Esophagus muscularis mucosa (tissue), 4 donors: ENCODE results near the gene RNF133. TPM values are rescaled to one million over a fixed set of nuclear protein-coding genes. Genes with fewer than 3 reads are reported as not detected.

Source experiments
- DNase-seq: peaks from one replicate; pipeline ENCODE4 v3.0.0-alpha.2; 2017; ENCODE audit errors: extremely low spot score
- H3K27ac ChIP-seq, 4 donors: fragments of 200-600 bp; sonication (generic); replicated peaks in 1 of 4; 1 replicate in 3 of 4; 2 replicates in 1 of 4; pipeline ENCODE4 v1.5.1; 2016 to 2019; ENCODE audit warnings: mild to moderate bottlenecking in 1 of 4
- H3K27me3 ChIP-seq, 4 donors: fragments of 200-600 bp; sonication (generic); one replicate each; pipeline versions ENCODE4 v1.5.1 to v1.6.0; 2016 to 2019
- H3K36me3 ChIP-seq, 4 donors: fragments of 200-600 bp; sonication (generic); one replicate each; pipeline ENCODE4 v1.5.1; 2016 to 2019
- H3K4me1 ChIP-seq, 4 donors: fragments of 200-600 bp; sonication (generic); one replicate each; pipeline ENCODE4 v1.5.1; 2016 to 2019
- H3K4me3 ChIP-seq, 4 donors: fragments of 200-600 bp; sonication (generic); 1 replicate in 2 of 4; 2 replicates in 2 of 4; pipeline ENCODE4 v1.5.1; 2016 to 2019; ENCODE audit warnings: mild to moderate bottlenecking in 4 of 4, moderate library complexity in 1 of 4
- H3K9me3 ChIP-seq, 4 donors: fragments of 200-600 bp; sonication (generic); 1 replicate in 3 of 4; 2 replicates in 1 of 4; pipeline ENCODE4 v1.5.1; 2016 to 2019
- EP300 ChIP-seq: sonication (generic); formaldehyde crosslinking; IDR thresholded peaks from one replicate; pipeline ENCODE4 v1.6.1; 2017; ENCODE audit warnings: antibody characterized with exemption
- POLR2A ChIP-seq: fragments of 450-650 bp; IDR thresholded peaks from one replicate; pipeline ENCODE4 v1.6.1; 2017; ENCODE audit warnings: antibody characterized with exemption, moderate library complexity, mild to moderate bottlenecking, low read depth
- POLR2AphosphoS5 ChIP-seq, 2 donors: sonication (generic); formaldehyde crosslinking; IDR thresholded peaks; one replicate each; pipeline ENCODE4 v1.6.1; 2017; ENCODE audit warnings: antibody characterized with exemption in 2 of 2
- WGBS: methylation state at CpG from one replicate; pipeline ENCODE4 v1.1.5; 2018; 5-methylcytosine and 5-hydroxymethylcytosine counted together
- intact Hi-C: fragments of 100-400 bp; cut with DNase I; formaldehyde crosslinking; loops from one replicate; pipeline ENCODE4 v1.15.1; 2023
- total RNA-seq, 4 donors: library from RNA; depleted of rRNA; stranded (reverse); fragments of >200 nt; gene quantifications; one replicate each; pipeline versions ENCODE4 v1.1.0 to v1.2.1, GENCODE V29; 2016
- TF ChIP-seq, protein P1 (sequence below), 3 experiments: fragments of 200-600 bp in 2 of 3; fragments of 450-650 bp in 1 of 3; sonication (generic) in 2 of 3; IDR thresholded peaks; one replicate each; pipeline ENCODE4 v1.5.1; 2017 to 2019; ENCODE audit warnings: antibody characterized with exemption in 3 of 3, mild to moderate bottlenecking in 2 of 3, moderate library complexity in 1 of 3

The RNF133 gene, protein sequence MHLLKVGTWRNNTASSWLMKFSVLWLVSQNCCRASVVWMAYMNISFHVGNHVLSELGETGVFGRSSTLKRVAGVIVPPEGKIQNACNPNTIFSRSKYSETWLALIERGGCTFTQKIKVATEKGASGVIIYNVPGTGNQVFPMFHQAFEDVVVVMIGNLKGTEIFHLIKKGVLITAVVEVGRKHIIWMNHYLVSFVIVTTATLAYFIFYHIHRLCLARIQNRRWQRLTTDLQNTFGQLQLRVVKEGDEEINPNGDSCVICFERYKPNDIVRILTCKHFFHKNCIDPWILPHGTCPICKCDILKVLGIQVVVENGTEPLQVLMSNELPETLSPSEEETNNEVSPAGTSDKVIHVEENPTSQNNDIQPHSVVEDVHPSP
- 1 to 10 TPM in 2 of 4 donors, under 1 TPM in 2; 0.50 to 4.6 (median 1.7) TPM for total RNA-seq

DNA sequence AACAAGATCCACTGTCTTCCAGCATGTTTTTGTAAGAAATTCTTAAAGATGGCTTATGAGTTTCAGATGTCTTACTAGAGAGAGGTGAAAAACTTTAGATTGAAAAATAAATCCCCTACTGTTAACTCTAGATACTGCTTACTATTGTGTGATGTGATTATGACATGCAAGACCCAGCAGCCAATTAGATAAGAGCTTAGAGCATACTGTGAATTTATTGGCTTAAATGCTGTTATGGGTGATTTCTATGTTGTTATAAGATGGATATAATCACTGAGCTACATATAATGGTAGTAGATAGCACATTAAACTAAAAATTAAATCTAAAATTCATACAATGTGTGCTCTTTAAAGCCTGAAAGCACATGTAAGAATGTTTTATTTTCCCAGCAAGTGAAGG, at the start of gene RNF133:
RNF133 (minus strand) TSS at position 101 of the 400 bp plus-strand sequence. CDS start 199 bp downstream, outside the sequence.
- intact Hi-C loops, result no loop called here
- DNase-seq, result no peak
- peaks cover 0 to 20% (median 4%) of the 10 kb centered on the region in 4 donors for H3K4me1 ChIP-seq
- H3K27me3 ChIP-seq, result no peaks in the 10 kb centered on the region
- H3K9me3 ChIP-seq, result no peaks in the 10 kb centered on the region
- H3K4me3 ChIP-seq, result no peak within 1 kb of the TSS
- H3K27ac ChIP-seq, result no peak within 1 kb of the TSS
- peaks cover 0 to 4% (median 0%) of the 10 kb centered on the region in 4 donors for H3K36me3 ChIP-seq
- TF ChIP-seq EP300, result no peak
- TF ChIP-seq POLR2A, result no peak
- TF ChIP-seq POLR2AphosphoS5 (IDR thresholded peaks at IDR 0.05), result no peak
- TF ChIP-seq, protein P1, sequence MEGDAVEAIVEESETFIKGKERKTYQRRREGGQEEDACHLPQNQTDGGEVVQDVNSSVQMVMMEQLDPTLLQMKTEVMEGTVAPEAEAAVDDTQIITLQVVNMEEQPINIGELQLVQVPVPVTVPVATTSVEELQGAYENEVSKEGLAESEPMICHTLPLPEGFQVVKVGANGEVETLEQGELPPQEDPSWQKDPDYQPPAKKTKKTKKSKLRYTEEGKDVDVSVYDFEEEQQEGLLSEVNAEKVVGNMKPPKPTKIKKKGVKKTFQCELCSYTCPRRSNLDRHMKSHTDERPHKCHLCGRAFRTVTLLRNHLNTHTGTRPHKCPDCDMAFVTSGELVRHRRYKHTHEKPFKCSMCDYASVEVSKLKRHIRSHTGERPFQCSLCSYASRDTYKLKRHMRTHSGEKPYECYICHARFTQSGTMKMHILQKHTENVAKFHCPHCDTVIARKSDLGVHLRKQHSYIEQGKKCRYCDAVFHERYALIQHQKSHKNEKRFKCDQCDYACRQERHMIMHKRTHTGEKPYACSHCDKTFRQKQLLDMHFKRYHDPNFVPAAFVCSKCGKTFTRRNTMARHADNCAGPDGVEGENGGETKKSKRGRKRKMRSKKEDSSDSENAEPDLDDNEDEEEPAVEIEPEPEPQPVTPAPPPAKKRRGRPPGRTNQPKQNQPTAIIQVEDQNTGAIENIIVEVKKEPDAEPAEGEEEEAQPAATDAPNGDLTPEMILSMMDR (IDR thresholded peaks at IDR 0.05), result no peak

DNA sequence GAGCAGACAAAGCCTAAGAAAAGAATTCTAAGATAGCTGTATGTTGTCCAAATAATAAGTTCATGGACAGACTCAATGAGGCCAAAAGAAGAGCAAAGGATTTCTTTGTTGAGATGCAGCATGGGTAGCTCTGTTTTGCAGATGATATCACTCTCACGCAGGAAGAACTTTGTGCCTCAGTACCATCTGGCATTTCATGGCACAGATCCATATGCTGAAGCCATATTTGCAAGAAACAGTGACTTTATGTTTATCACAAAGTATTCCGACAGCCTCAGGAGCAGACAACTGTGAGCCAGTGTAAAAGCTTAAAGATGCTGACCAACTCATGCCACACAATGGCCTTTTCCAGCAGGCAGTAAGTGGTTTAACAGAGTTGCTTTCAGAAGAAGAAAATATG, 49.3 kb upstream of the RNF133 start:
- H3K9me3 ChIP-seq, result no peaks in the 10 kb centered on the region
- 97% methylated on average over 2 of the region's 2 CpGs for WGBS
- H3K4me1 ChIP-seq, result peaks cover 0 to 16% (median 3%) of the 10 kb centered on the region in 4 donors
- intact Hi-C loops, result no loop called here
- H3K4me3 ChIP-seq, result no peak overlapping the region
- H3K27me3 ChIP-seq, result no peaks in the 10 kb centered on the region
- H3K36me3 ChIP-seq, result no peaks in the 10 kb centered on the region
- no peak for TF ChIP-seq POLR2AphosphoS5 (IDR thresholded peaks at IDR 0.05)
- TF ChIP-seq, protein P1 (IDR thresholded peaks at IDR 0.05), result no peak
- no peak for TF ChIP-seq POLR2A
- no peak for TF ChIP-seq EP300
- H3K27ac ChIP-seq, result no peak overlapping the region
- no peak for DNase-seq

DNA sequence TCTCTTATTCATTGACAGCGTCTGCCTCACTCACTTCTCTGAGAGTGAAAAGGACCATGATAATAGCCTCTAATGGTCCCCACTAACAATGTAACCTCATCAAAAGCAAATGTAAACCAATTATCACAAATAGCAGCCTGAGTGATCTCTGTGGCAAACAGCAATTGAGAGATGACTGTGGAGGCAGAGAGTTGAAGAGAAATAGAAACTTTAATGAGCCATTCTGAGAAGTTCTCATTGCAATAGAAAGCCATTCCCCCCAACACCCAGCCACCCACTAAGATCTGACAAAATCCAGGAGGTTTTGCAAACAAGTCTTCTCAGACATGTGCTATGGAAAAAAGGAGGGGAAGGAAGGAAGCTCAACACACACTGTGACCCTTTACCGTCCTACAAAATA, 48.0 kb upstream of the RNF133 start:
- no peak overlapping the region for H3K27ac ChIP-seq
- H3K4me3 ChIP-seq, result no peak overlapping the region
- no peak for TF ChIP-seq POLR2A
- WGBS, result 78% methylated on average over 2 of the region's 2 CpGs
- H3K4me1 ChIP-seq, result peaks cover 0 to 16% (median 3%) of the 10 kb centered on the region in 4 donors
- no peaks in the 10 kb centered on the region for H3K9me3 ChIP-seq
- no peaks in the 10 kb centered on the region for H3K27me3 ChIP-seq
- no peak for DNase-seq
- intact Hi-C loops, result no loop called here
- no peaks in the 10 kb centered on the region for H3K36me3 ChIP-seq

DNA sequence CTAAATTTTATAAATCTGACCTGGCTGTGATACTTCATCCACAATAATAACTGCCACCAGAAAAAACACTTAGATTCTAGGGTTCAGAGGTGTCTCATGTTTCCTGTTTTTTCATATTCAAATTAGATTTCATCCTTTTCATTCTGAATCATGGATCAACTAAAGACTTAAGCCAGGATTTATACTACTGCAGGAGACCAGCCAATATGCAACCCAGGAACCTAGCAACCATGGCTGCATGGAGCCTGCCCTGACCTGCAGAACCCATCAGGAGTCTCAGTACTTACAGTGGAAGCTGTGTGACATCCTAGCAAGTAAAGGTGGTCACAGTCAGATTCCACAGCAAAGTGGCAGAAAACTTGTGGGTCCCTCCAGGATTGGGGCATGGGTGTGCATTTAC, 44.3 kb upstream of the RNF133 start:
- Histone ChIP-seq H3K27ac (no peak overlapping the region), H3K36me3 (no peaks in the 10 kb centered on the region), H3K27me3 (no peaks in the 10 kb centered on the region), H3K4me3 (no peak overlapping the region), H3K4me1 (peaks cover 0 to 12% (median 0%) of the 10 kb centered on the region in 4 donors), H3K9me3 (no peaks in the 10 kb centered on the region)
- no peak for DNase-seq
- intact Hi-C loops, result no loop called here
- TF ChIP-seq POLR2A, result no peak
- TF ChIP-seq, protein P1 (IDR thresholded peaks at IDR 0.05), result no peak
- no peak for TF ChIP-seq POLR2AphosphoS5 (IDR thresholded peaks at IDR 0.05)
- no peak for TF ChIP-seq EP300

DNA sequence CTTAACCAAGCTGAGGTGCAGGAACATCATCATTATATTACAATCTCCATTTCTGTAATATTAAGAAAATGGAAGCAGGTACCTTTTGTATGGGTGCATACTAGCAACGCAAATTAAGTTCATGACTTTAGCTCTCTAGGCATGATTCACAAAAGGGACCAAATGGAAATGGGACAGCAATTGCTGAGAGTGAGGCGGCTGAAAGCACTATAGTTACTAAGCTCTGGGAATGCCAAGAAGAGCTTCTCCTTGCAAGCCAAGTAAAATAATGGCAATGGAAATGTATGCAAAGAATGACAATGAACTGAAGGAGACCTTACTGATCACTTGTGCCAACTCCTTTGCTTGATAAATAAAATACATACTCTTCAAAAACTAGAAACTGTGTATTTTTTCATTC, 40.0 kb upstream of the RNF133 start:
- H3K4me3 ChIP-seq, result no peak overlapping the region
- no peak overlapping the region for H3K27ac ChIP-seq
- H3K36me3 ChIP-seq, result no peaks in the 10 kb centered on the region
- intact Hi-C loops, result no loop called here
- H3K27me3 ChIP-seq, result no peaks in the 10 kb centered on the region
- DNase-seq, result no peak
- H3K4me1 ChIP-seq, result peaks cover 0 to 17% (median 0%) of the 10 kb centered on the region in 4 donors
- H3K9me3 ChIP-seq, result no peaks in the 10 kb centered on the region
- TF ChIP-seq POLR2A (no peak), EP300 (no peak), POLR2AphosphoS5 (IDR thresholded peaks at IDR 0.05) (no peak)
- TF ChIP-seq, protein P1 (IDR thresholded peaks at IDR 0.05), result no peak
- WGBS, result 73% methylated on average over 2 of the region's 2 CpGs
